Activated effector memory CD4-positive, alpha-beta T cell treated with anti-CD3 and anti-CD28 coated beads, Interleukin-2, amount 50 U/mL, for 16 hours (primary cell): ENCODE data around the gene POU3F4.

Experiments used
- DNase-seq: peaks from one replicate; pipeline ENCODE4 v3.0.0-alpha.2; 2020

Gene POU3F4

GRCh38 chrX:83508006-83508405 is at the start of gene POU3F4:
POU3F4 (plus strand) TSS chrX:83508290; CDS start chrX:83508325, 35 bp downstream.
- DNase-seq: no peak

- no peak for DNase-seq
Observed at GRCh38 chrX:83469551-83469950, 38.5 kb upstream of the POU3F4 start.

- DNase-seq: no peak
Observed at GRCh38 chrX:83495898-83496297, 12.2 kb upstream of the POU3F4 start.

- no peak for DNase-seq
Observed at GRCh38 chrX:83501003-83501402, 7.1 kb upstream of the POU3F4 start.

- no peak for DNase-seq
Observed at GRCh38 chrX:83501530-83501929, 6.6 kb upstream of the POU3F4 start.

- no peak for DNase-seq
Observed at GRCh38 chrX:83504721-83505479, 3.2 kb upstream of the POU3F4 start.

- DNase-seq: no peak
Observed at GRCh38 chrX:83508526-83509253, 600 bp downstream of the POU3F4 start.

- no peak for DNase-seq
Observed at GRCh38 chrX:83509254-83509801, 1.2 kb downstream of the POU3F4 start.

- DNase-seq: no peak
Observed at GRCh38 chrX:83510510-83511062, 2.5 kb downstream of the POU3F4 start.

- DNase-seq: no peak
Observed at GRCh38 chrX:83511208-83511607, 3.1 kb downstream of the POU3F4 start.

GRCh38 chrX:83512111-83512510 is 4.0 kb downstream of the POU3F4 start:
- no peak for DNase-seq

- no peak for DNase-seq
Observed at GRCh38 chrX:83516597-83516996, 8.5 kb downstream of the POU3F4 start.

- no peak for DNase-seq
Observed at GRCh38 chrX:83521905-83522304, 13.8 kb downstream of the POU3F4 start.

- no peak for DNase-seq
Observed at GRCh38 chrX:83529950-83530349, 21.9 kb downstream of the POU3F4 start.

- DNase-seq: no peak
Observed at GRCh38 chrX:83535417-83536196, 27.5 kb downstream of the POU3F4 start.
